Mammary microvascular endothelial cell (primary cell): ENCODE measurements around the gene TANK. TPM values are rescaled to one million over a fixed set of nuclear protein-coding genes. Genes with fewer than 3 reads are reported as not detected.

ENCODE experiments used
- total RNA-seq: library from RNA; depleted of rRNA; stranded (reverse); fragments of >200 nt; gene quantifications from 2 replicates; pipeline ENCODE4 v1.2.3, GENCODE V29; 2015

The TANK gene
- 73.0 and 79.9 TPM in 2 replicates for total RNA-seq

GRCh38 chr2:161160226-161161073, at the start of gene TANK:
Gene TANK (plus strand): TSS chr2:161160428. CDS start chr2:161179663, 19,235 bp downstream.

Other genes starting within 250 kb of the TANK start
- 107 and 123 TPM in 2 replicates for gene PSMD14, start 148.0 kb downstream of the TANK start, total RNA-seq